Adrenal gland (tissue), 12 donors: ENCODE results near the gene GPRC5C. TPM values are rescaled to one million over a fixed set of nuclear protein-coding genes. Genes with fewer than 3 reads are reported as not detected.

ENCODE experiments used
- DNase-seq, 7 donors: peaks; one replicate each; pipeline ENCODE4 v3.0.0-alpha.2; 2019 to 2020
- H3K27ac ChIP-seq, 5 donors: fragments of 200-600 bp; sonication (generic) in 4 of 5; 1 replicate in 3 of 5; 2 replicates in 2 of 5; pipeline versions ENCODE4 v1.5.1 to v1.8.0; 2016 to 2020; ENCODE audit warnings: mild to moderate bottlenecking in 1 of 5
- H3K27me3 ChIP-seq: fragments of 200-600 bp; 2 replicates; pipeline ENCODE4 v1.8.0; 2021
- H3K36me3 ChIP-seq, 2 donors: fragments of 200-600 bp; replicated peaks in 1 of 2; 1 replicate in 1 of 2; 2 replicates in 1 of 2; pipeline versions ENCODE4 v1.5.1 to v1.8.0; 2018 to 2022
- H3K4me1 ChIP-seq, 2 donors: fragments of 200-600 bp; replicated peaks in 1 of 2; 1 replicate in 1 of 2; 2 replicates in 1 of 2; pipeline versions ENCODE4 v1.5.1 to v1.8.0; 2018 to 2021
- H3K4me3 ChIP-seq, 4 donors: fragments of 200-600 bp; sonication (generic) in 3 of 4; one replicate each; pipeline ENCODE4 v1.5.1; 2016 to 2018
- H3K9me3 ChIP-seq, 3 donors: fragments of 200-600 bp; sonication (generic) in 1 of 3; replicated peaks in 1 of 3; 1 replicate in 2 of 3; 2 replicates in 1 of 3; pipeline versions ENCODE4 v1.5.1 to v1.8.0; 2016 to 2021
- POLR2A ChIP-seq, 2 donors: fragments of 450-650 bp; IDR thresholded peaks; one replicate each; pipeline ENCODE4 v1.6.1; 2017; ENCODE audit warnings: antibody characterized with exemption in 2 of 2, mild to moderate bottlenecking in 2 of 2, moderate library complexity in 1 of 2
- WGBS, 4 donors: extraction: QIAGEN DNeasy Blood & Tissue Kit in 2 of 4; methylation state at CpG; one replicate each; pipeline versions ENCODE4 v1.1.5 to v1.1.7; 2013 to 2017; 5-methylcytosine and 5-hydroxymethylcytosine counted together
- intact Hi-C, 2 donors: fragments of 100-400 bp; cut with DNase I; formaldehyde crosslinking; loops; one replicate each; pipeline versions ENCODE4 v1.14.1 to v1.15.0; 2022 to 2023
- polyA plus RNA-seq, 3 donors: library from polyadenylated mRNA; stranded (reverse); fragments of 200-250 nt in 2 of 3; fragments of 350-450 nt in 1 of 3; fragmentation: Illumina TruSeq in 1 of 3; extraction: RNeasy Lipid Tissue Mini Kit (QIAGEN cat#74804) in 1 of 3; gene quantifications; one replicate each; pipeline ENCODE4 v1.2.3, GENCODE V29; 2013 to 2014
- total RNA-seq, 9 donors: library from RNA; depleted of rRNA in 4 of 9; stranded (reverse); fragments of >200 nt in 4 of 9; fragments of 120-200 nt in 1 of 9; fragmentation: NEBNext Ultra II Directional in 1 of 9; extraction: Animal tissue kit (Norgen Biotek cat#: 25700) in 1 of 9; gene quantifications; one replicate each; pipeline versions ENCODE4 v1.1.0 to v1.2.4, GENCODE V29; 2013 to 2023
- TF ChIP-seq, protein P1 (sequence below), 6 experiments: fragments of 450-650 bp in 4 of 6; fragments of 200-600 bp in 2 of 6; sonication (generic) in 1 of 6; IDR thresholded peaks; 1 replicate in 5 of 6; 2 replicates in 1 of 6; pipeline versions ENCODE4 v1.5.1 to v1.8.0; 2016 to 2021; ENCODE audit warnings: antibody characterized with exemption in 6 of 6, mild to moderate bottlenecking in 2 of 6, moderate library complexity in 1 of 6
- donor health status: healthy with polysubstance abuse.
- donor health status: Bipolar disorder and iron deficiency.
- donor health status: DM: yes; HTN: yes; CAD: no.
- donor health status: DM: no; HTN: no; CAD: no.
- donor health status: DM: no; HTN: no; CAD: no.
- donor health status: DM: yes; HTN: yes; CAD: no.

GPRC5C gene
- total and polyA plus RNA-seq, 12 donors: 2.7 to 67.2 (median 30.5) TPM

- intact Hi-C loops: no loop called here
- H3K27me3 ChIP-seq: no peaks in the 10 kb centered on the region
Measured at GRCh38 chr17:74452841-74453661, 21.2 kb downstream of the GPRC5C start.

GRCh38 chr17:74453665-74454196 lies 21.8 kb downstream of the GPRC5C start:
- 5 to 15% (median 5%) methylated on average over 11 to 43 of the region's 43 CpGs; no CpG with 5 or more reads in 1 of the 4 donors for WGBS, 4 donors
- no peaks in the 10 kb centered on the region for H3K27me3 ChIP-seq
- H3K36me3 ChIP-seq: no peaks in the 10 kb centered on the region
- H3K4me1 ChIP-seq: peaks cover 12 to 29% of the 10 kb centered on the region in 2 donors
- intact Hi-C loops: no loop called here
- H3K9me3 ChIP-seq: no peaks in the 10 kb centered on the region
- TF ChIP-seq, protein P1, sequence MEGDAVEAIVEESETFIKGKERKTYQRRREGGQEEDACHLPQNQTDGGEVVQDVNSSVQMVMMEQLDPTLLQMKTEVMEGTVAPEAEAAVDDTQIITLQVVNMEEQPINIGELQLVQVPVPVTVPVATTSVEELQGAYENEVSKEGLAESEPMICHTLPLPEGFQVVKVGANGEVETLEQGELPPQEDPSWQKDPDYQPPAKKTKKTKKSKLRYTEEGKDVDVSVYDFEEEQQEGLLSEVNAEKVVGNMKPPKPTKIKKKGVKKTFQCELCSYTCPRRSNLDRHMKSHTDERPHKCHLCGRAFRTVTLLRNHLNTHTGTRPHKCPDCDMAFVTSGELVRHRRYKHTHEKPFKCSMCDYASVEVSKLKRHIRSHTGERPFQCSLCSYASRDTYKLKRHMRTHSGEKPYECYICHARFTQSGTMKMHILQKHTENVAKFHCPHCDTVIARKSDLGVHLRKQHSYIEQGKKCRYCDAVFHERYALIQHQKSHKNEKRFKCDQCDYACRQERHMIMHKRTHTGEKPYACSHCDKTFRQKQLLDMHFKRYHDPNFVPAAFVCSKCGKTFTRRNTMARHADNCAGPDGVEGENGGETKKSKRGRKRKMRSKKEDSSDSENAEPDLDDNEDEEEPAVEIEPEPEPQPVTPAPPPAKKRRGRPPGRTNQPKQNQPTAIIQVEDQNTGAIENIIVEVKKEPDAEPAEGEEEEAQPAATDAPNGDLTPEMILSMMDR (IDR thresholded peaks at IDR 0.05): peak in 1 of 6 experiments; percentile 4
- no peak for TF ChIP-seq POLR2A (IDR thresholded peaks at IDR 0.05)
- peak overlapping the region in 2 of 4 donors; percentile 21 to 36 for H3K4me3 ChIP-seq
- DNase-seq: peak in 4 of 7 donors; percentile 25 to 94 (median 64)
- H3K27ac ChIP-seq: peak overlapping the region in 3 of 5 donors; percentile 72 to 88 (median 86)

More at GRCh38 chr17:74452841-74453661, 21.2 kb downstream of the GPRC5C start:
- Histone ChIP-seq H3K9me3 (no peaks in the 10 kb centered on the region), H3K4me1 (peaks cover 12 to 29% of the 10 kb centered on the region in 2 donors), H3K27ac (peak overlapping the region in 3 of 5 donors; percentile 72 to 88 (median 86)), H3K4me3 (peak overlapping the region in 2 of 4 donors; percentile 21 to 36), H3K36me3 (no peaks in the 10 kb centered on the region)
- 46 to 71% (median 51%) methylated on average over 9 to 22 of the region's 22 CpGs for WGBS, 4 donors
- peak in 3 of 7 donors; percentile 32 to 41 (median 41) for DNase-seq
- TF ChIP-seq, protein P1 (IDR thresholded peaks at IDR 0.05): no peak
- TF ChIP-seq POLR2A (IDR thresholded peaks at IDR 0.05): no peak

GRCh38 chr17:74454197-74455024 lies 22.5 kb downstream of the GPRC5C start:
- no peaks in the 10 kb centered on the region for H3K36me3 ChIP-seq
- H3K4me1 ChIP-seq: peaks cover 12 to 29% of the 10 kb centered on the region in 2 donors
- intact Hi-C loops: no loop called here
- H3K9me3 ChIP-seq: no peaks in the 10 kb centered on the region
- peak in 6 of 7 donors; percentile 30 to 95 (median 92) for DNase-seq
- WGBS, 4 donors: 9 to 30% (median 15%) methylated on average over 4 to 40 of the region's 40 CpGs
- peak; percentile 56 to 79 for TF ChIP-seq POLR2A (IDR thresholded peaks at IDR 0.05)
- TF ChIP-seq, protein P1 (IDR thresholded peaks at IDR 0.05): peak in 5 of 6 experiments; percentile 25 to 49 (median 38)
- peak overlapping the region in 1 of 4 donors; percentile 36 for H3K4me3 ChIP-seq
- no peaks in the 10 kb centered on the region for H3K27me3 ChIP-seq
- peak overlapping the region in 4 of 5 donors; percentile 68 to 88 (median 79) for H3K27ac ChIP-seq
